ENCODE data around the gene PSMA7. TPM values are rescaled to one million over a fixed set of nuclear protein-coding genes. Genes with fewer than 3 reads are reported as not detected.
"Not testable (repeated sequence)": the region's sequence is repeated elsewhere in the genome, so short reads cannot be mapped to it uniquely, and the experiment has no call there.

PSMA7 gene
- total RNA-seq, 1 experiment from 2014 or later: 514 TPM

DNA sequence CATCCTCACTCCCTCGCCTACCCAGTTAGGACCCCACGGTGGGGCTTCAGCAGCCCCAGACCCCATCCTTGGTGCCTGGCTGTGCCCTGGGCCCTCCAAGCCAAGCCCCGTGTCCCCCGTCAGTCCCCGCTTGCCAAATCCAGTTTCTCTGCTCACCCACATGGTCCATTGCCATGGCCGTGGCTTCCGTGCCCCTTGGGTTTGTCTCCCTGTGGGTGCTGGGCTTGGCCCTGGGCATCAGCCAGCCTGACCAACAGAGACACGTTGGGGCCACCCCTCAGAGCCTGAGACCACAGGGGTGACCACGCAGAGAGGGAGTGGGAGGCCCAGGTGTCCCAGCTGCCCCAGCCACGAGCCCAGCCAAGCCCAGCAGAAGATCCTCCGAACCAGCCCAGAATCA, 8.0 kb upstream of the PSMA7 start:
- no peak overlapping the region for H3K27ac Mint-ChIP-seq (ENCODE audit: unreplicated experiment)
- TF ChIP-seq CTCF (IDR thresholded peaks at IDR 0.05; ENCODE audit: unreplicated experiment): no peak
- no TSS peak for BruUV-seq (replicated peaks)
- no peaks in the 10 kb centered on the region for H3K27me3 Mint-ChIP-seq (ENCODE audit: unreplicated experiment)
- intact Hi-C loops (cut with micrococcal nuclease; ENCODE audit: unreplicated experiment): no loop called here
- H3K9me3 Mint-ChIP-seq (ENCODE audit: low read depth, unreplicated experiment): peaks cover 9% of the 10 kb centered on the region
- DNase-seq: no peak
- peaks cover 26% of the 10 kb centered on the region for H3K4me1 Mint-ChIP-seq (ENCODE audit: low read depth, unreplicated experiment)
- CTCF ChIA-PET: no interaction called here
- H3K4me3 Mint-ChIP-seq (ENCODE audit: low read depth, unreplicated experiment): no peak overlapping the region
- peaks cover 39% of the 10 kb centered on the region for H3K36me3 Mint-ChIP-seq (ENCODE audit: insufficient read depth, unreplicated experiment)

- no peak overlapping the region for H3K4me3 Mint-ChIP-seq (ENCODE audit: low read depth, unreplicated experiment)
- TF ChIP-seq CTCF (IDR thresholded peaks at IDR 0.05; ENCODE audit: unreplicated experiment): no peak
- intact Hi-C loops (cut with micrococcal nuclease; ENCODE audit: unreplicated experiment): no loop called here
Measured at GRCh38 chr20:62150310-62150575, 7.0 kb upstream of the PSMA7 start.

DNA sequence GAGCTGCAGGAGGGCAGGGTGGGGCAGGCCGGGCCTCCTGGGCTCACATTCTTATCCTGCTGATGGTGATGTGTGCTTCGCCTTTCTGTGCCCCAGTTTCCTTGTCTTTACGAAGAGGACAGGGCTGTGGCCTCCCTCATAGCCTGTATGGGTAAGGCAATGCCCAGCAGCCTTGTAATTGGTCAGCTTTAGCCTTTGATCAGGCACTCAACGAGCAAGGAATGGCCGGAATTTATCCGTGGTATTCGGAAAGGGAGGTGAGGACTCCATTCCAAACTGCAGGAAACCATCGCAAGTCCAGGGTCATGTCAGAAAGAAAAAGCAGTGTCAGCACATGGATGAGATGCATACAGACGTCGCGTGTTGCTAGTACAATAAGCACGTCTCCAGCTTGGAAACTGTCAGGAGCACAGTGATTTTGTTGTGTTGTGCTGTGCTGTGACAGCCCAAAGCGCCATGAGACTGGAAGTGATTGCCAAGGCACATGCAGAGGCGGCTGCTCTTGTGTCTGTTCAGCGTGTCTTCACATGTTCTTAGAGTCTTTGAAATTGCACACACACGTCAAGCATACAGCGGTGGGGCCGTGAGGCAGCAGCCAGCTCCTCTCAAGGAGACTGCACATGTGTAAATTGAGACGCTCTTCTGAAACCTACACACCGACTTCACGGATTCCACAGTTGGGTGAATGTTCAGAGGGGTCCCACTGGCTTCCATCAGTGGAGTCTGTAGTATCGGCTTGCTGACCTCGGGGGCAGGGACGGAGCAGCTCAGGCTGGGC, 6.5 kb upstream of the PSMA7 start:
- H3K4me3 Mint-ChIP-seq (ENCODE audit: low read depth, unreplicated experiment): no peak overlapping the region
- DNase-seq: no peak
- CTCF ChIA-PET: no interaction called here

More at GRCh38 chr20:62150310-62150575, 7.0 kb upstream of the PSMA7 start:
- peaks cover 45% of the 10 kb centered on the region for H3K36me3 Mint-ChIP-seq (ENCODE audit: insufficient read depth, unreplicated experiment)
- H3K4me1 Mint-ChIP-seq (ENCODE audit: low read depth, unreplicated experiment): peaks cover 25% of the 10 kb centered on the region
- BruUV-seq (replicated peaks): no TSS peak
- H3K9me3 Mint-ChIP-seq (ENCODE audit: low read depth, unreplicated experiment): peaks cover 9% of the 10 kb centered on the region
- H3K27ac Mint-ChIP-seq (ENCODE audit: unreplicated experiment): no peak overlapping the region
- no peaks in the 10 kb centered on the region for H3K27me3 Mint-ChIP-seq (ENCODE audit: unreplicated experiment)
- CTCF ChIA-PET: no interaction called here
- DNase-seq: no peak

DNA sequence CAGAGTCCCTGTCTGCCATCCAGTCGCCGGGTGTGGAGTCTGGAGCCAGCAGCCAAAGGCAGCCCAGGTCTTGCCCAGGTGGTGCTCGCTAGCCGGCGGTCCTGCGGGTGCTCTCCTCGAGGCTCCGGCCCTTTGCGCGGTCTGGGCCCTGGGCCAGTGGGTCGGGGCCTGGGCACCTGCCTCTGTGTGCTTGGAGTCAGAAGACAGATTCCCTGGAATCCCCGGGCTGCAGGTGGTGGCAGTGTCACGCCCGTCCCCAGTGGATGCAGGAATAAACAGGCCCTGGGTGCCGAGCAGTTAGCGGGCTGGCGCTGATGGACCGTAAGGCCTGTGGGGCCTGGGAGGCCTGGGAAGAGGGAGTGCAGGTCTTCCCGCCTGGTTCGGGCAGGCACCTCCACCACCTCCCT, 5.7 kb upstream of the PSMA7 start:
- Mint-ChIP-seq H3K27me3 (ENCODE audit: unreplicated experiment) (no peaks in the 10 kb centered on the region), H3K4me3 (ENCODE audit: low read depth, unreplicated experiment) (no peak overlapping the region), H3K36me3 (ENCODE audit: insufficient read depth, unreplicated experiment) (peaks cover 51% of the 10 kb centered on the region), H3K27ac (ENCODE audit: unreplicated experiment) (no peak overlapping the region), H3K4me1 (ENCODE audit: low read depth, unreplicated experiment) (peaks cover 24% of the 10 kb centered on the region), H3K9me3 (ENCODE audit: low read depth, unreplicated experiment) (peaks cover 9% of the 10 kb centered on the region)
- intact Hi-C loops (cut with micrococcal nuclease; ENCODE audit: unreplicated experiment): no loop called here
- no TSS peak for BruUV-seq (replicated peaks)
- TF ChIP-seq CTCF (IDR thresholded peaks at IDR 0.05; ENCODE audit: unreplicated experiment): no peak
- CTCF ChIA-PET: no interaction called here
- DNase-seq: no peak

More for the DNA sequence above, 6.5 kb upstream of the PSMA7 start:
- Mint-ChIP-seq H3K9me3 (ENCODE audit: low read depth, unreplicated experiment) (peaks cover 9% of the 10 kb centered on the region), H3K27ac (ENCODE audit: unreplicated experiment) (no peak overlapping the region), H3K36me3 (ENCODE audit: insufficient read depth, unreplicated experiment) (peaks cover 47% of the 10 kb centered on the region), H3K4me1 (ENCODE audit: low read depth, unreplicated experiment) (peaks cover 25% of the 10 kb centered on the region), H3K27me3 (ENCODE audit: unreplicated experiment) (no peaks in the 10 kb centered on the region)
- TF ChIP-seq CTCF (IDR thresholded peaks at IDR 0.05; ENCODE audit: unreplicated experiment): no peak
- intact Hi-C loops (cut with micrococcal nuclease; ENCODE audit: unreplicated experiment): no loop called here
- BruUV-seq (replicated peaks): no TSS peak

- Mint-ChIP-seq H3K4me1 (ENCODE audit: low read depth, unreplicated experiment) (peaks cover 24% of the 10 kb centered on the region), H3K36me3 (ENCODE audit: insufficient read depth, unreplicated experiment) (peaks cover 51% of the 10 kb centered on the region)
- intact Hi-C loops (cut with micrococcal nuclease; ENCODE audit: unreplicated experiment); CTCF ChIA-PET; H3K9me3 Mint-ChIP-seq (ENCODE audit: low read depth, unreplicated experiment); H3K27ac Mint-ChIP-seq (ENCODE audit: unreplicated experiment); H3K27me3 Mint-ChIP-seq (ENCODE audit: unreplicated experiment); H3K4me3 Mint-ChIP-seq (ENCODE audit: low read depth, unreplicated experiment); DNase-seq; BruUV-seq (replicated peaks): not testable (repeated sequence)
Measured at GRCh38 chr20:62148383-62148782, 5.2 kb upstream of the PSMA7 start.

All from Calu3 (cell line).